Effector memory CD4-positive, alpha-beta T cell (primary cell): ENCODE measurements around the gene RMDN3.
A peak's percentile ranks its signal among the peaks of the same experiment; 100 is the strongest.

Source experiments
- DNase-seq, 3 donors: peaks; one replicate each; pipeline ENCODE4 v3.0.0-alpha.2; 2020
- H3K27ac ChIP-seq: 2 replicates; pipeline ENCODE4 v1.7.0; 2013; ENCODE audit warnings: mild to moderate bottlenecking, low read length, moderate library complexity; ENCODE audit not compliant: insufficient read depth, poor library complexity, severe bottlenecking
- H3K27me3 ChIP-seq: replicated peaks from 2 replicates; pipeline ENCODE4 v1.7.0; 2013; ENCODE audit warnings: mild to moderate bottlenecking, low read length; ENCODE audit not compliant: insufficient read depth, control insufficient read depth, poor library complexity, severe bottlenecking
- H3K36me3 ChIP-seq: 2 replicates; pipeline ENCODE4 v1.7.0; 2013; ENCODE audit warnings: mild to moderate bottlenecking, low read length, moderate library complexity; ENCODE audit not compliant: control insufficient read depth, insufficient read depth
- H3K4me1 ChIP-seq: 2 replicates; pipeline ENCODE4 v1.7.0; 2013; ENCODE audit warnings: low read length, mild to moderate bottlenecking; ENCODE audit not compliant: control insufficient read depth, insufficient read depth, poor library complexity, severe bottlenecking
- H3K4me3 ChIP-seq: 2 replicates; pipeline ENCODE4 v1.7.0; 2013; ENCODE audit warnings: low read length, low read depth, mild to moderate bottlenecking; ENCODE audit not compliant: insufficient read depth, poor library complexity, severe bottlenecking
- H3K9me3 ChIP-seq: 2 replicates; pipeline ENCODE4 v1.7.0; 2013; ENCODE audit warnings: mild to moderate bottlenecking, low read length, moderate library complexity; ENCODE audit not compliant: control insufficient read depth

Gene RMDN3

DNA sequence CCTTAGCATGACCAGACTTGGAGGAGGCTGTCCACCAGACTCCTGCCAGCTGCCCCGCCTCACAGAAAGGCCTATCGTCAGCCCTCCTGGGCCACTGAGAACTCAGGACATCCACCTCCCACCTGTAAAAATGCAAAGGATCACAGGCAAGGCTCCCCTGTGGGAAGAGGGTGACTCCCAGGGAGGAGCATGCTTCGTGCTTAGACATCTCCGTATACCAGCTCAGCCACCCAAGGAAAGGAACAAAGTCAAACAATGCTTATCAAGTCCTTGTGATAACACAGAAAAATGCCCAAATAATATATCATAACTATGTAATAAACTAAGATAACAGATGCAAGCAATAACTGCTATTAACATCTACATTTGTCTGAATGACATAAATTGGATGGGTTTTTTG lies 4.2 kb downstream of the RMDN3 start:
- H3K9me3 ChIP-seq = no peaks in the 10 kb centered on the region
- H3K4me3 ChIP-seq = no peak overlapping the region
- H3K36me3 ChIP-seq = peaks cover 34% of the 10 kb centered on the region
- H3K27me3 ChIP-seq = no peaks in the 10 kb centered on the region
- H3K4me1 ChIP-seq = peaks cover 9% of the 10 kb centered on the region
- H3K27ac ChIP-seq = no peak overlapping the region
- no peak for DNase-seq

DNA sequence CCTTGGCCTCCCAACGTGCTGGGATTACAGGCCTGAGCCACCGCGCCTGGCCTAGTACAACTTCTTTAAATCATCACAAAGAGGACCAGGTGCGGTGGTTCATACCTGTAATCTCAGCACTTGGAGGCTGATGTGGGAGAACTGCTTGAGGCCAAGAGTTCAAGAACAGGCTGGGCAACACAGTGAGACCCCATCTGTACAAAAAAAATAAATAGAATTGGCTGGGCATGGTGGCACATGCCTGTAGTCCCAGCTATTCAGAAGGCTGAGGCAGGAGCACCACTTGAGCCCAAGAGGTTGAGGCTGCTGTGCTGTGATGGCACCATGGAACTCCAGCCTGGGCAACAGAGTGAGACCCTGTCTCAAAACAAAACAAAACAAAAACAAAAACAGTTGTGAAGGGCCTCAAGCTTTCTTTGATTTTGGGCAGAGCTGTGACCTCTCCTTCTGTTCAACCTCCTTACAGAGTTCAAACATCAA lies 5.9 kb downstream of the RMDN3 start:
- no peak for DNase-seq
- peaks cover 42% of the 10 kb centered on the region for H3K36me3 ChIP-seq
- peaks cover 7% of the 10 kb centered on the region for H3K4me1 ChIP-seq
- no peaks in the 10 kb centered on the region for H3K9me3 ChIP-seq
- H3K4me3 ChIP-seq = no peak overlapping the region
- no peaks in the 10 kb centered on the region for H3K27me3 ChIP-seq
- no peak overlapping the region for H3K27ac ChIP-seq

DNA sequence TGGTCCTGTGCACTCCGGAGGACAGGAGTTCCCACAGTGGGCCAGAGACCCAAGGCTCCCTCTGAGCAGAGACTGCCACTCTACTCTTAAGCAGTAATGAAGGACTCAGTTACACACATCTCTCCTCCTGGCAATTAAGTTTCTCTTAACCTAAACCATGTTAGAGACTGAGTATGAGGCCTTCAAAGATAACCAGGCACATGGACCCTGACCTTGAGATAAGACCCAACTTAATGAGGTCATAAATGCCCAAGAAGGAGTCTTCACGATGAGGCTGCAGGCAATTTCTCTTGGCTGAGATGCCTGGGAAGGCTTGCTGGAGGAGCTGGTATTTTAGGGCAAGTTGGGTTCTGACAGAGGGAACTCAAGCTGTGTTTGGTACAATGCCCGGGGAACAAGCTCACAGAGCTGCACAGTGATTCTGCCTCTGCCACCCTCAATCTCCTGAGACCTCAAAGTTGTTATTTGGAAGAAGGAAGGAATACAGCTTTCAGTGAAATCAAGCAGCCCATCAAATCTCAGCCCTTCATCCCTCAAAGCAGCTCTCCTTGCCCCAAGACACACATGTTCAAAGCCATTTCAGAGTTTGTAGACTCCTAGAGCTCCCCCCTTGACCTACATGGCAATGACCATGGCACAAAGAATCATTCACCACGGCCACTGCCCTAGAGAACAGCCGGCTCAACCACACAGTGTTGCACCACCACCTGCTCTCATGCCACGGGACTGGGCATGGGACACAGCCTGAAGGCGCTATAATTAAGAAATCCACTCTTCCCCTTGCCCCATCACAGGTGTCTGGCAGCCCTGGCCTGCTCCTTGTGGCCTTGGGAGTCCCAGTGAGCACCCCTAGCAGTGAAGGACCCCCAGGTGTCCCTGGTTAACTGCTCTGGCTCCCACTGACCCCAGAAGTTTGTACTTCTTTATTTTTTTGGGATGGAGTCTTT lies 7.1 kb downstream of the RMDN3 start:
- Histone ChIP-seq H3K36me3 (peaks cover 42% of the 10 kb centered on the region), H3K4me1 (peaks cover 11% of the 10 kb centered on the region), H3K4me3 (no peak overlapping the region), H3K27me3 (no peaks in the 10 kb centered on the region), H3K27ac (no peak overlapping the region), H3K9me3 (no peaks in the 10 kb centered on the region)
- no peak for DNase-seq

DNA sequence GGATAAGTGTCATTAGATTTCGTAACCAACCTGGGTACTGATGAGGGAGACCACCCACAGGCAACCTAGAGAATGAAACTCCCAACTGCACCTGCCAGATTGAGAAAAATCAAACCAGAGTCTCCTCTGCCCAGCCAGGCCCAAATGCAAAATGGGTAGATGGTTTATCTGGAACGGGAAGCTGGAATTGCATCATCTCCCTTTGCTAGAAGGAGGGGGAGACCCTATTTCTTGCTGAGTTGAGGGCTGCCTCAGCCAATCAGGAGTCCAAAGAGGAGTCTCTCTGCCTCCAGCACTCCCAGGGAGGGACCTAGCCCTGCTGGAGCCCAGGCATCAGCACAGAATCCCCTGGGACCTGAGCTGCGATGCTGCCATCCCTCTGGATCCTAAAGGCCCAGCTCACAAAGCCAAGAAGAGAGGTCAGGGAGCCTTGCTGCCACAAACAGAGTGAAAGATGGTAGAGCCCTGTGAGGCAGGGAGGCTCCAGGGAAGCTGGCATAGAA lies 8.1 kb downstream of the RMDN3 start:
- Histone ChIP-seq H3K9me3 (no peaks in the 10 kb centered on the region), H3K27me3 (no peaks in the 10 kb centered on the region), H3K27ac (no peak overlapping the region), H3K4me1 (peaks cover 11% of the 10 kb centered on the region), H3K36me3 (peaks cover 41% of the 10 kb centered on the region), H3K4me3 (no peak overlapping the region)
- no peak for DNase-seq

DNA sequence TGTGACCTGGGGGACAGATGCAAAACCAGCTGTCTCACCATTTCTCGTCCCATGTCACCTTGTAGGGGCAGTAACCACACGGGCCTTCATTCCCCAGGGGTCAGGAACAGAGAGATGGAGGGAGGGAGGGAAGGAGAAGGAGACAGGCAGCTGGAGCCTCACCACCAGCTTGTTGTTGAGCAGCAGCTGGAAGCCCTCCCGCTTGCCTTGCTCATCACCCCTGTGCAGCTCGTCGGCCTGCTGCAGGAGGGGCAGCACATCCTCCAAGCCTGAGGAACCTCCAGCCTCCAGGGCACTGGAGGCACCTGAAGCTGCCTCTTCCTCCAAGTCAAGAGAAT lies 10.3 kb downstream of the RMDN3 start:
- Histone ChIP-seq H3K36me3 (peaks cover 32% of the 10 kb centered on the region), H3K4me3 (no peak overlapping the region), H3K9me3 (no peaks in the 10 kb centered on the region), H3K4me1 (peaks cover 11% of the 10 kb centered on the region), H3K27ac (peak overlapping the region; percentile 70), H3K27me3 (no peaks in the 10 kb centered on the region)
- DNase-seq = no peak

DNA sequence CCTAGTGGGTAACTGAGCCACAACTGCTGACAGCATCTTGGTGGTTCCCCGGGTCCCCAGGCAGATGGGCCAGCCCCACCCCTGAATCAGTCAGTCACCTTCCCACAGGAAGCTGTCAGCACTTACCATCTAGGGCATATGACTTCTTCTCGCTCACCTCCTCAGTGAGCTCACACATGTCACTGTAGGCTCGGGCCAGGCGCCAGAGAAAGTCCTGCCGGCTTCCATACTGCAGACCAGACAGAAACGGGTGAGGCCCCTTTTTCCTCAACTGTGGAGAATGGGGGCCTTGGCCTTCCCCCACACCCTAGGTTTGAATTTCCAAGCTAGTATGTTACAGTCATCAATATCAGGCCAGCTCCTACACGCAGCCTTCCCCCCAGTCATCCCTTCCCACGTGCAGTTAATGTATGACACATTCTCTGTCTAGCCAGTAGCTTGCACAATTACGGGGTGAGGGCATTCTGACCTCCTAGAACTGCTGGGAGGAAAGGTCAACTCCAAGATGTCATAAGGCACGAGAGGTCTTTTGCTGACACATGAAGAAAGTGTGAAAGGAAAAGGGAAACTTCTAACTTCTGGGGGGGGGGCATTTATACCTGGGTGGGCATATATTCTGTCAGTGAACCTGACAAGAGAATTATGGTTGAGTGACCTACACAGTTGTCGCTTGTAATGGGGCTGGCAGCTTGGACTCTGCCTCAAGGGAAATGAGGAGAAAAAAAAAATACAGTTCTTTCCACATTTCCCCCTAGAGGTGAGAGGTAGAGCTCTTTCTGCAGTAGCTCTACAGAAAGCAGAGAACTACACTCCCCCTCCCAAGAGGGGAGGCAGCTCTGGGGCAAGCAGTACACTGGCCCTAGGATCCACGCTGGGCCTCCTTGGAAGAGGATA lies 10.9 kb downstream of the RMDN3 start:
- Histone ChIP-seq H3K4me1 (peaks cover 11% of the 10 kb centered on the region), H3K4me3 (no peak overlapping the region), H3K27me3 (no peaks in the 10 kb centered on the region), H3K9me3 (no peaks in the 10 kb centered on the region), H3K27ac (peak overlapping the region; percentile 70), H3K36me3 (peaks cover 32% of the 10 kb centered on the region)
- peak; percentile 66 for DNase-seq

DNA sequence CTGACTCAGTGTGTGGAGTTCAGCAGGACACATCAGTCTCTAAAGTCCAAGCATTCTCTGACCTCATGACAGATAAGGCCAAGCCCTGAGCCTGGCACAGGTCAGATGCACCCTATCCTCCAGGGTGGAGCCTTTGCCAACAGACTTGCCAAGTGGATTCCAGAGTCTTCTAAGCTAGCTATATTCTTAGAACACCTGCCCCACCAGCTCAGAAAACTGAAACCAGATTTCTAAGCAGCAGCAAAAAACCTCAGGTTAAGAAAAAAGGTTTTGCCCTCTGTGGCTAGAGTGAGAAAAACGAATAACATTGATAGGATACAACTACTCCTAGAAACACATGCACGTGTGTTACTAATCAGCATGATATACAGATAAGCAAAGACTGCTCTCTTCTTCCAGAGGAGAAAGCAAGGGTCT lies 11.6 kb downstream of the RMDN3 start:
- Histone ChIP-seq H3K9me3 (no peaks in the 10 kb centered on the region), H3K4me3 (no peak overlapping the region), H3K27me3 (no peaks in the 10 kb centered on the region), H3K36me3 (peaks cover 33% of the 10 kb centered on the region), H3K4me1 (peaks cover 11% of the 10 kb centered on the region), H3K27ac (peak overlapping the region; percentile 70)
- DNase-seq = no peak

DNA sequence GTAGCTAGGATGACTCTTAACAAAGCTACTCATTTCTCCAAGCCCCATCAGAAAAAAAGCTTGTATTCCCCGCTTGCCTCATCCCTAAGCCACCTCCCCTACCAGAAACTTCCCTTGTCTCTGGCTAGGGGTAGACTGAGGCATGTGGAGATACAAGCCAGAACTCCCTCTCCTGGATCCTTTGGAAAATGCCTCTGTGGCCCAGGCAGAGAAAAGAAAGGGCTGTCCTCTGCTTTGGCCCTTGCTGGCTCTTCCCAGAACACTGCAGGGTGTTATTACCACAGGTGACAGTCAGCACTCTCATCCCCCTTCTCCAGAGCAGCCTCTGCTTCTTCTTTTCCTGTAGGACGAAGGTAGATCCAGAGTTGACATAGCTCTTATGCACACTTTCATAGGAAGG lies 15.2 kb downstream of the RMDN3 start:
- no peak overlapping the region for H3K4me3 ChIP-seq
- H3K27ac ChIP-seq = no peak overlapping the region
- H3K36me3 ChIP-seq = peaks cover 53% of the 10 kb centered on the region
- H3K4me1 ChIP-seq = peaks cover 11% of the 10 kb centered on the region
- no peak for DNase-seq
- H3K27me3 ChIP-seq = no peaks in the 10 kb centered on the region
- no peaks in the 10 kb centered on the region for H3K9me3 ChIP-seq

DNA sequence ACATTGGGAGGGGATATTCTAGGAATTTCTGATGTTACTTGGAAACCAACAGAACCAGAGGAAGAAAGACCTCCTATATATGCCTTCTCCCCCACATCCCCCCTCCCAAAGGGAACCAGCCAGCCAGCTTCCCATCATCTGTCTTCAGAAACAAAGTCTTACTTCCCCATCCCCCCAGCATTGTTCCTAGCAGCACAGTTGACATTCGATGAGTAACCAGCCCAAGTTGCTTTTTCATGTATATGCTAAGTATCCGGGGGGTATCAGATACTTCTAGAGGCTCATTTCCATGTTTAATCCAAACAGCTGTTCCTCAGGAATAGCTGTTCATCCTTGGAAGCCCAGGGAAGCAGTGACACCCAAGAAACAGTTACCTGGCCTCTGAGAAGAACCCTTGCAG lies 16.0 kb downstream of the RMDN3 start:
- Histone ChIP-seq H3K27me3 (no peaks in the 10 kb centered on the region), H3K36me3 (peaks cover 54% of the 10 kb centered on the region), H3K27ac (no peak overlapping the region), H3K9me3 (no peaks in the 10 kb centered on the region), H3K4me3 (no peak overlapping the region), H3K4me1 (peaks cover 8% of the 10 kb centered on the region)
- no peak for DNase-seq
